HepG2 (cell line): Measurements from ENCODE around the gene RNF182. TPM values are rescaled to one million over a fixed set of nuclear protein-coding genes. Genes with fewer than 3 reads are reported as not detected.

Experiments
- CENPBD1 ChIP-seq: sonication (generic); formaldehyde crosslinking; IDR thresholded peaks from 2 replicates; pipeline ENCODE4 v1.8.0; 2022; ENCODE audit warnings: missing genetic modification reagents, low read depth, mild to moderate bottlenecking, borderline replicate concordance
- PATZ1 ChIP-seq: sonication (generic); formaldehyde crosslinking; IDR thresholded peaks from 2 replicates; pipeline ENCODE4 v1.4.0; 2020; ENCODE audit warnings: missing genetic modification reagents
- RFX1 ChIP-seq: fragments of 450-650 bp; IDR thresholded peaks from 2 replicates; pipeline ENCODE4 v1.6.1; 2017
- TSC22D2 ChIP-seq: sonication (generic); formaldehyde crosslinking; IDR thresholded peaks from 2 replicates; pipeline ENCODE4 v1.5.1; 2020; ENCODE audit warnings: missing genetic modification reagents, mild to moderate bottlenecking, borderline replicate concordance
- ZNF142 ChIP-seq: sonication (generic); formaldehyde crosslinking; IDR thresholded peaks from 2 replicates; pipeline ENCODE4 v1.4.0; 2020; ENCODE audit warnings: missing genetic modification reagents
- ZNF333 ChIP-seq: sonication (generic); formaldehyde crosslinking; IDR thresholded peaks from 2 replicates; pipeline ENCODE4 v1.4.0; 2020; ENCODE audit warnings: mild to moderate bottlenecking, missing genetic modification reagents, borderline replicate concordance
- ZNF766 ChIP-seq: sonication (generic); formaldehyde crosslinking; IDR thresholded peaks from 2 replicates; pipeline ENCODE4 v1.5.0; 2020; ENCODE audit warnings: missing genetic modification reagents, borderline replicate concordance
- polyA plus RNA-seq, 8 experiments: library from polyadenylated mRNA; depleted of rRNA in 3 of 8; stranded (reverse) in 7 of 8; unstranded in 1 of 8; fragments of >200 nt; fragmentation: Illumina TruSeq in 4 of 8; extraction: Trizol in 4 of 8; gene quantifications; 2 replicates each; pipeline versions ENCODE4 v1.2.1 to v1.2.3, GENCODE V29; 2011 to 2016; ENCODE audit warnings: low read depth in 4 of 8, missing spikeins in 1 of 8, mixed read lengths in 1 of 8; ENCODE audit not compliant: insufficient read depth in 1 of 8
- total RNA-seq, 5 experiments: library from RNA; depleted of rRNA; stranded (reverse); fragments of >200 nt; fragmentation: Illumina TruSeq; extraction: Trizol; gene quantifications; 2 replicates each; pipeline ENCODE4 v1.2.3, GENCODE V29; 2016; ENCODE audit warnings: low read depth in 1 of 5
- TF ChIP-seq, protein P1 (sequence below): sonication (generic); formaldehyde crosslinking; IDR thresholded peaks from 2 replicates; pipeline ENCODE4; 2020; ENCODE audit warnings: missing genetic modification reagents, mild to moderate bottlenecking, borderline replicate concordance
- TF ChIP-seq, protein P2 (sequence below): sonication (generic); formaldehyde crosslinking; IDR thresholded peaks from 2 replicates; pipeline ENCODE4 v1.8.0; 2022; ENCODE audit warnings: missing genetic modification reagents, mild to moderate bottlenecking, moderate library complexity, borderline replicate concordance
- TF ChIP-seq, protein P3 (sequence below): sonication (generic); formaldehyde crosslinking; IDR thresholded peaks from 2 replicates; pipeline ENCODE4 v1.8.1; 2023; ENCODE audit warnings: mild to moderate bottlenecking, missing genetic modification reagents

Gene RNF182
- total and polyA plus RNA-seq, 2 of the 13 experiments (the other 11 are each of a cell fraction or from before 2014, with no cell fraction given): not detected

- TF ChIP-seq ZNF142 (CRISPR knock-in tag): no peak; the same call in 1 of the 2 replicates
- TF ChIP-seq ZNF766 (CRISPR knock-in tag): no peak
- peak; percentile 32; the same call in 1 of the 2 replicates for TF ChIP-seq RFX1
- TF ChIP-seq ZNF333 (CRISPR knock-in tag): 0 out of 2 replicates have a peak, but pooled peaks have one; percentile 67
- 0 out of 2 replicates have a peak, but pooled peaks have one; percentile 5 for TF ChIP-seq PATZ1 (CRISPR knock-in tag)
- TF ChIP-seq, protein P1, sequence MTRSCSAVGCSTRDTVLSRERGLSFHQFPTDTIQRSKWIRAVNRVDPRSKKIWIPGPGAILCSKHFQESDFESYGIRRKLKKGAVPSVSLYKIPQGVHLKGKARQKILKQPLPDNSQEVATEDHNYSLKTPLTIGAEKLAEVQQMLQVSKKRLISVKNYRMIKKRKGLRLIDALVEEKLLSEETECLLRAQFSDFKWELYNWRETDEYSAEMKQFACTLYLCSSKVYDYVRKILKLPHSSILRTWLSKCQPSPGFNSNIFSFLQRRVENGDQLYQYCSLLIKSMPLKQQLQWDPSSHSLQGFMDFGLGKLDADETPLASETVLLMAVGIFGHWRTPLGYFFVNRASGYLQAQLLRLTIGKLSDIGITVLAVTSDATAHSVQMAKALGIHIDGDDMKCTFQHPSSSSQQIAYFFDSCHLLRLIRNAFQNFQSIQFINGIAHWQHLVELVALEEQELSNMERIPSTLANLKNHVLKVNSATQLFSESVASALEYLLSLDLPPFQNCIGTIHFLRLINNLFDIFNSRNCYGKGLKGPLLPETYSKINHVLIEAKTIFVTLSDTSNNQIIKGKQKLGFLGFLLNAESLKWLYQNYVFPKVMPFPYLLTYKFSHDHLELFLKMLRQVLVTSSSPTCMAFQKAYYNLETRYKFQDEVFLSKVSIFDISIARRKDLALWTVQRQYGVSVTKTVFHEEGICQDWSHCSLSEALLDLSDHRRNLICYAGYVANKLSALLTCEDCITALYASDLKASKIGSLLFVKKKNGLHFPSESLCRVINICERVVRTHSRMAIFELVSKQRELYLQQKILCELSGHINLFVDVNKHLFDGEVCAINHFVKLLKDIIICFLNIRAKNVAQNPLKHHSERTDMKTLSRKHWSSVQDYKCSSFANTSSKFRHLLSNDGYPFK (CRISPR knock-in tag): no peak
- no peak for TF ChIP-seq TSC22D2
- no peak for TF ChIP-seq CENPBD1 (CRISPR knock-in tag)
- TF ChIP-seq, protein P2, sequence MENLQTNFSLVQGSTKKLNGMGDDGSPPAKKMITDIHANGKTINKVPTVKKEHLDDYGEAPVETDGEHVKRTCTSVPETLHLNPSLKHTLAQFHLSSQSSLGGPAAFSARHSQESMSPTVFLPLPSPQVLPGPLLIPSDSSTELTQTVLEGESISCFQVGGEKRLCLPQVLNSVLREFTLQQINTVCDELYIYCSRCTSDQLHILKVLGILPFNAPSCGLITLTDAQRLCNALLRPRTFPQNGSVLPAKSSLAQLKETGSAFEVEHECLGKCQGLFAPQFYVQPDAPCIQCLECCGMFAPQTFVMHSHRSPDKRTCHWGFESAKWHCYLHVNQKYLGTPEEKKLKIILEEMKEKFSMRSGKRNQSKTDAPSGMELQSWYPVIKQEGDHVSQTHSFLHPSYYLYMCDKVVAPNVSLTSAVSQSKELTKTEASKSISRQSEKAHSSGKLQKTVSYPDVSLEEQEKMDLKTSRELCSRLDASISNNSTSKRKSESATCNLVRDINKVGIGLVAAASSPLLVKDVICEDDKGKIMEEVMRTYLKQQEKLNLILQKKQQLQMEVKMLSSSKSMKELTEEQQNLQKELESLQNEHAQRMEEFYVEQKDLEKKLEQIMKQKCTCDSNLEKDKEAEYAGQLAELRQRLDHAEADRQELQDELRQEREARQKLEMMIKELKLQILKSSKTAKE (CRISPR knock-in tag): no peak
- TF ChIP-seq, protein P3, sequence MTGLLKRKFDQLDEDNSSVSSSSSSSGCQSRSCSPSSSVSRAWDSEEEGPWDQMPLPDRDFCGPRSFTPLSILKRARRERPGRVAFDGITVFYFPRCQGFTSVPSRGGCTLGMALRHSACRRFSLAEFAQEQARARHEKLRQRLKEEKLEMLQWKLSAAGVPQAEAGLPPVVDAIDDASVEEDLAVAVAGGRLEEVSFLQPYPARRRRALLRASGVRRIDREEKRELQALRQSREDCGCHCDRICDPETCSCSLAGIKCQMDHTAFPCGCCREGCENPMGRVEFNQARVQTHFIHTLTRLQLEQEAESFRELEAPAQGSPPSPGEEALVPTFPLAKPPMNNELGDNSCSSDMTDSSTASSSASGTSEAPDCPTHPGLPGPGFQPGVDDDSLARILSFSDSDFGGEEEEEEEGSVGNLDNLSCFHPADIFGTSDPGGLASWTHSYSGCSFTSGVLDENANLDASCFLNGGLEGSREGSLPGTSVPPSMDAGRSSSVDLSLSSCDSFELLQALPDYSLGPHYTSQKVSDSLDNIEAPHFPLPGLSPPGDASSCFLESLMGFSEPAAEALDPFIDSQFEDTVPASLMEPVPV (CRISPR knock-in tag): no peak
Measured at GRCh38 chr6:13924146-13924948, 405 bp upstream of the RNF182 start (continued).
